ENCODE results near the gene TBC1D7. TPM values are rescaled to one million over a fixed set of nuclear protein-coding genes. Genes with fewer than 3 reads are reported as not detected.

The TBC1D7 gene
- total RNA-seq, 1 experiment from 2014 or later = 13.7 TPM

DNA sequence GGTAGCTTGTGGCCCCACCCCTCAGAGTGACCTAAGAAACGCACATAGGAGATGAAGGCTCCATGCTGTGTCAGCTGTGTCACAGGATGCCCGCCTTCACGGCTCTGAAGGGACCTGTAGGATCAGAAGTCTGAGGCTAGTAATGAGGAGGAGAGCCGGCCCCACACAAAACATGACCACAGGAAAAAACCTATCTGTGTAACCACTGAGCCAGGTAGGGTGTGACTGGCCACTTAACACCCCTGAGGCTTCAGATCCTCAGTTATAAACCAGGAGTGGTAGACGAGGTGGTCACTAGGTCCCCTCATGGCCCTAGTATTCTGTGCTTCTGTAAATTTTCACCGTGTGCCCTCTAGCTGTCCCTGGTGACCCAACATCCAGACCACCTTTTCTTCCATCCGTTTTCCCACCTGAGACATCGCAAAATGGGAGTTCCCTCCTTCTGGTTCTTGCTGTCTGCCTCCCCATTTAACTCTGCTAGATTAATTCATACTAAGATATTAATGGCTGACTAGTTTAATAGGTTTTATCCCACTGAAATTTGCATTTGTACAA is 52.8 kb downstream of the TBC1D7 start:
- ChIA-PET CTCF (no interaction called here), RAD21 (ENCODE audit: low non-redundant PET in 1 of 2, low total read pairs in 2 of 2, uncharacterized antibody in 2 of 2, unreplicated experiment in 2 of 2) (no interaction called here), POLR2A (no interaction called here)
- no peak overlapping the region for H2AFZ ChIP-seq (ENCODE audit: low read depth, low read length, poor library complexity, severe bottlenecking)
- no peak overlapping the region for H3K9ac ChIP-seq (ENCODE audit: low read length)
- no peaks in the 10 kb centered on the region for H3K79me2 ChIP-seq (ENCODE audit: insufficient read depth, low read length)
- H3K4me2 ChIP-seq (ENCODE audit: low read length) = no peak overlapping the region
- BruUV-seq (replicated peaks) = no TSS peak
- H3K4me3 ChIP-seq (replicated peaks in 1 of 2; ENCODE audit: low read depth in 1 of 2, low read length in 2 of 2) = no peak overlapping the region
- H3K36me3 ChIP-seq (ENCODE audit: control insufficient read depth in 1 of 2, insufficient read depth in 2 of 2, low read length in 2 of 2) = no peaks in the 10 kb centered on the region
- no peaks in the 10 kb centered on the region for H3K4me1 ChIP-seq (ENCODE audit: control insufficient read depth in 1 of 2, insufficient read depth in 2 of 2, low read length in 2 of 2)
- no peak overlapping the region for H3K27ac ChIP-seq (ENCODE audit: low read depth, low read length)
- TF ChIP-seq ZNF274 (IDR thresholded peaks at IDR 0.05; ENCODE audit: low read depth, low read length) (no peak), POLR2A (IDR thresholded peaks at IDR 0.05; ENCODE audit: borderline replicate concordance, extremely low read depth, insufficient read depth, insufficient read length) (no peak), EGR1 (IDR thresholded peaks at IDR 0.05; ENCODE audit: low read depth) (no peak), ELF1 (IDR thresholded peaks at IDR 0.05; ENCODE audit: borderline replicate concordance, low read depth) (no peak), YY1 (IDR thresholded peaks at IDR 0.05; ENCODE audit: extremely low read depth, insufficient replicate concordance, low read depth, low read length) (no peak), CBX3 (IDR thresholded peaks at IDR 0.05; ENCODE audit: low read depth) (no peak), POLR2AphosphoS5 (IDR thresholded peaks at IDR 0.05; ENCODE audit: low read depth, low read length) (no peak), SP1 (IDR thresholded peaks at IDR 0.05; ENCODE audit: low read depth) (no peak), TCF7L2 (IDR thresholded peaks at IDR 0.05; ENCODE audit: borderline replicate concordance, extremely low read depth, insufficient read depth, insufficient read length) (no peak), EZH2phosphoT487 (IDR thresholded peaks at IDR 0.05; ENCODE audit: borderline replicate concordance) (no peak), SIN3A (IDR thresholded peaks at IDR 0.05; ENCODE audit: low read depth) (no peak), ZFX (IDR thresholded peaks at IDR 0.05) (no peak), EZH2 (IDR thresholded peaks at IDR 0.05) (no peak), JUND (IDR thresholded peaks at IDR 0.05) (no peak), SRF (IDR thresholded peaks at IDR 0.05; ENCODE audit: low read depth) (no peak)
- TF ChIP-seq, protein P1, sequence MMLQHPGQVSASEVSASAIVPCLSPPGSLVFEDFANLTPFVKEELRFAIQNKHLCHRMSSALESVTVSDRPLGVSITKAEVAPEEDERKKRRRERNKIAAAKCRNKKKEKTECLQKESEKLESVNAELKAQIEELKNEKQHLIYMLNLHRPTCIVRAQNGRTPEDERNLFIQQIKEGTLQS (IDR thresholded peaks at IDR 0.05) = no peak
- TF ChIP-seq, protein P2, sequence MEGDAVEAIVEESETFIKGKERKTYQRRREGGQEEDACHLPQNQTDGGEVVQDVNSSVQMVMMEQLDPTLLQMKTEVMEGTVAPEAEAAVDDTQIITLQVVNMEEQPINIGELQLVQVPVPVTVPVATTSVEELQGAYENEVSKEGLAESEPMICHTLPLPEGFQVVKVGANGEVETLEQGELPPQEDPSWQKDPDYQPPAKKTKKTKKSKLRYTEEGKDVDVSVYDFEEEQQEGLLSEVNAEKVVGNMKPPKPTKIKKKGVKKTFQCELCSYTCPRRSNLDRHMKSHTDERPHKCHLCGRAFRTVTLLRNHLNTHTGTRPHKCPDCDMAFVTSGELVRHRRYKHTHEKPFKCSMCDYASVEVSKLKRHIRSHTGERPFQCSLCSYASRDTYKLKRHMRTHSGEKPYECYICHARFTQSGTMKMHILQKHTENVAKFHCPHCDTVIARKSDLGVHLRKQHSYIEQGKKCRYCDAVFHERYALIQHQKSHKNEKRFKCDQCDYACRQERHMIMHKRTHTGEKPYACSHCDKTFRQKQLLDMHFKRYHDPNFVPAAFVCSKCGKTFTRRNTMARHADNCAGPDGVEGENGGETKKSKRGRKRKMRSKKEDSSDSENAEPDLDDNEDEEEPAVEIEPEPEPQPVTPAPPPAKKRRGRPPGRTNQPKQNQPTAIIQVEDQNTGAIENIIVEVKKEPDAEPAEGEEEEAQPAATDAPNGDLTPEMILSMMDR (IDR thresholded peaks at IDR 0.05 in 2 of 3, conservative IDR thresholded peaks at IDR 0.05 in 1 of 3; ENCODE audit: borderline replicate concordance in 1 of 3, insufficient read depth in 1 of 3, low read depth in 2 of 3, low read length in 2 of 3) = no peak
- TF ChIP-seq, protein P3, sequence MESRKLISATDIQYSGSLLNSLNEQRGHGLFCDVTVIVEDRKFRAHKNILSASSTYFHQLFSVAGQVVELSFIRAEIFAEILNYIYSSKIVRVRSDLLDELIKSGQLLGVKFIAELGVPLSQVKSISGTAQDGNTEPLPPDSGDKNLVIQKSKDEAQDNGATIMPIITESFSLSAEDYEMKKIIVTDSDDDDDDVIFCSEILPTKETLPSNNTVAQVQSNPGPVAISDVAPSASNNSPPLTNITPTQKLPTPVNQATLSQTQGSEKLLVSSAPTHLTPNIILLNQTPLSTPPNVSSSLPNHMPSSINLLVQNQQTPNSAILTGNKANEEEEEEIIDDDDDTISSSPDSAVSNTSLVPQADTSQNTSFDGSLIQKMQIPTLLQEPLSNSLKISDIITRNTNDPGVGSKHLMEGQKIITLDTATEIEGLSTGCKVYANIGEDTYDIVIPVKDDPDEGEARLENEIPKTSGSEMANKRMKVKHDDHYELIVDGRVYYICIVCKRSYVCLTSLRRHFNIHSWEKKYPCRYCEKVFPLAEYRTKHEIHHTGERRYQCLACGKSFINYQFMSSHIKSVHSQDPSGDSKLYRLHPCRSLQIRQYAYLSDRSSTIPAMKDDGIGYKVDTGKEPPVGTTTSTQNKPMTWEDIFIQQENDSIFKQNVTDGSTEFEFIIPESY (IDR thresholded peaks at IDR 0.05; ENCODE audit: extremely low read depth, insufficient replicate concordance, low read length) = no peak
- TF ChIP-seq, protein P4, sequence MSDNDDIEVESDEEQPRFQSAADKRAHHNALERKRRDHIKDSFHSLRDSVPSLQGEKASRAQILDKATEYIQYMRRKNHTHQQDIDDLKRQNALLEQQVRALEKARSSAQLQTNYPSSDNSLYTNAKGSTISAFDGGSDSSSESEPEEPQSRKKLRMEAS (IDR thresholded peaks at IDR 0.05) = no peak
- no peaks in the 10 kb centered on the region for H3K9me2 ChIP-seq (ENCODE audit: insufficient read depth)
- H3K27me3 ChIP-seq (ENCODE audit: insufficient read depth, low read length) = no peaks in the 10 kb centered on the region
- intact Hi-C loops (cut with micrococcal nuclease) = no loop called here
- no peaks in the 10 kb centered on the region for H4K20me1 ChIP-seq (ENCODE audit: insufficient read depth)
- ATAC-seq (no peak), DNase-seq (ENCODE audit: low read depth, low spot score) (no peak)
- no peaks in the 10 kb centered on the region for H3K9me3 ChIP-seq (ENCODE audit: control insufficient read depth in 1 of 2, insufficient read depth in 1 of 2, low read depth in 1 of 2, low read length in 2 of 2)

Measured in HCT116 (cell line).